ENCODE results near the gene JAZF1. TPM values are rescaled to one million over a fixed set of nuclear protein-coding genes. Genes with fewer than 3 reads are reported as not detected.

The JAZF1 gene
- total RNA-seq, 1 donor from 2014 or later = 6.4 TPM

- H3K9me3 Mint-ChIP-seq (ENCODE audit: low read depth) = no peaks in the 10 kb centered on the region
- H3K4me3 Mint-ChIP-seq (ENCODE audit: low read depth) = no peak overlapping the region
- TF ChIP-seq CTCF (IDR thresholded peaks at IDR 0.05; ENCODE audit: unreplicated experiment) = no peak
- no peak for DNase-seq (ENCODE audit: low spot score, unreplicated experiment)
- no peak overlapping the region for H3K27ac Mint-ChIP-seq
- peaks cover 1% of the 10 kb centered on the region for H3K36me3 Mint-ChIP-seq (ENCODE audit: insufficient read depth)
- H3K27me3 Mint-ChIP-seq = no peaks in the 10 kb centered on the region
- H3K4me1 Mint-ChIP-seq (ENCODE audit: low read depth) = no peaks in the 10 kb centered on the region
Observed at GRCh38 chr7:27843584-27844305, 336.9 kb downstream of the JAZF1 start.

DNA sequence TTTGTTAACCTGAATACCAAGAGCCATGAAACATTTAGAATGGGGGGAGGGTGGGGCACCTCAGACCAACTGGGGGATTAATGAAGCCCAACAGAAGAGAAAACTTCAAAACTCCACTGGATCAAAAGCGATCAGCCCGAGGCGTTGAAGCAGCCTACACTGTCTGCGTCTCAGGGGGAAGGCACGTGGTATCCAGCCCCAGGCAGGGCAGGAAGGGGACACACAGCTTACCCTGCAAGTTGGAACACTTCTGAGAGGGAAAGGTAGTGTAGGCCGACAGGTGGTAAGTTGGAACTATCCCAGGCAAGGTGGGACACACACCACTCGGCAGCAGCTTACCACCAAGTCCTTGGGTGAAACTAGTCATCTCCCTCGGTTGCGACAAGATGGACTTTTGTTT is 337.7 kb downstream of the JAZF1 start:
- TF ChIP-seq CTCF (IDR thresholded peaks at IDR 0.05; ENCODE audit: unreplicated experiment) = no peak
- Mint-ChIP-seq H3K4me1 (ENCODE audit: low read depth) (no peaks in the 10 kb centered on the region), H3K27me3 (no peaks in the 10 kb centered on the region), H3K4me3 (ENCODE audit: low read depth) (no peak overlapping the region), H3K36me3 (ENCODE audit: insufficient read depth) (peaks cover 2% of the 10 kb centered on the region), H3K9me3 (ENCODE audit: low read depth) (no peaks in the 10 kb centered on the region), H3K27ac (no peak overlapping the region)
- no peak for DNase-seq (ENCODE audit: low spot score, unreplicated experiment)

DNA sequence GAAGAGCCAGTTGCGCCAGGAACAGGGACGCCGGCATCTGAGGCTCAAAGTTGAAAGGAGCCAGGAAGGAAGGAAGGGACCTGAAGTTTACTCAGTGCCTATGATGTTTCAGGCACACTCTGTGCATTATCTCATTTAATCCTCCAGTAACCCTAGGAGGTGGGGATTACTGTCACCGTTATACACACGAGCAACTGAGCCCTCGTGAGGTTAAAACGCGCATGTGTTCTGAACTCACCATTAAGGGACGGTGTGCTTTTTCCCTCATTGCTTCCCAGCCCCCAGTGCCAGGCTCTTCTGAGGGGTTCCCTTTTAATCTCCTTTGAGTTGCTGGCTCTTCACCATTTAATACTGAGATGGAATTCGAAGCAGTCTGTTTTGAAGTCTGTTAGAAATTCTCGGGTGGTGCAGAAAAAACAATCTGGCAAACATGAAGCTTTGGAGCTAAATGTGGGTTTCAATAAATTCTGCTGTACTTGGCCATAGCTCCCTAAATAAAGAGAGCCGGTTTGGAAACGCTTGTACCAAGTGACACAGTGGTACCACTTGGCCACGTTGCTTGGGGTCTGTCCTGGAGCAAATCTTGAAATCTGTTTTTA is 338.4 kb downstream of the JAZF1 start:
- Mint-ChIP-seq H3K27ac (no peak overlapping the region), H3K36me3 (ENCODE audit: insufficient read depth) (peaks cover 2% of the 10 kb centered on the region), H3K4me3 (ENCODE audit: low read depth) (no peak overlapping the region)

DNA sequence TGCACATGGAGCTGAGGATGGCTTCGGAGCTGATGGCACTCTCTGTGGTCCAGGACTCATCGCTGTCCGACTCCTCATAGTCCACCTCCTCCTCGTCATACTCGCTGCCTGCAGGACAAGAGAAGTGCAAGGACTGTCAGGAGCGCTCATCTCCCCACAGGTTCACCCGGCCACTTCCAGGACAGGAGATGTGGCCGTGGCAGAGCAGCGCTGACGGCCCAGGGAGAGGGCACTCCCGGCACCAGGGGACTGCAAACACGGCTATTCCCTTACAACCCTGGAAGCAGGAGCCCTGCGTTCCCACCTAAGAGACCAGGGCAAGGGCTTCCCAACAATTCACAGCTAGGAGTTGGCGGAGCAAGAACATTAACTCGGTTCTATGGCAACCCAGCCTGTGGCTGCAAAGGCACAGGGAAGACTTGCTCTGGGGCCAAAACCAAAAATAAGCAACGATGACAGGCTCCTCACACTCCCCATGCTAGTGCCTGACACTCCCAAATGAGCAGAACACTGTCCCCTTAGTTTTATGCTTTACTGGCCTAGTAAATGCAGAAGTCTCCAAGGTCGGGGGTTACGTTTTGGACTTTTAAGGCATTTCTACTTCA is 339.7 kb downstream of the JAZF1 start:
- Mint-ChIP-seq H3K36me3 (ENCODE audit: insufficient read depth) (peaks cover 3% of the 10 kb centered on the region), H3K4me1 (ENCODE audit: low read depth) (peaks cover 1% of the 10 kb centered on the region), H3K27ac (no peak overlapping the region), H3K4me3 (ENCODE audit: low read depth) (no peak overlapping the region), H3K27me3 (no peaks in the 10 kb centered on the region), H3K9me3 (ENCODE audit: low read depth) (no peaks in the 10 kb centered on the region)
- TF ChIP-seq CTCF (IDR thresholded peaks at IDR 0.05; ENCODE audit: unreplicated experiment) = no peak
- DNase-seq (ENCODE audit: low spot score, unreplicated experiment) = no peak

More for the DNA sequence above, 338.4 kb downstream of the JAZF1 start:
- no peak for TF ChIP-seq CTCF (IDR thresholded peaks at IDR 0.05; ENCODE audit: unreplicated experiment)
- H3K27me3 Mint-ChIP-seq = no peaks in the 10 kb centered on the region
- H3K4me1 Mint-ChIP-seq (ENCODE audit: low read depth) = no peaks in the 10 kb centered on the region
- H3K9me3 Mint-ChIP-seq (ENCODE audit: low read depth) = no peaks in the 10 kb centered on the region
- no peak for DNase-seq (ENCODE audit: low spot score, unreplicated experiment)

DNA sequence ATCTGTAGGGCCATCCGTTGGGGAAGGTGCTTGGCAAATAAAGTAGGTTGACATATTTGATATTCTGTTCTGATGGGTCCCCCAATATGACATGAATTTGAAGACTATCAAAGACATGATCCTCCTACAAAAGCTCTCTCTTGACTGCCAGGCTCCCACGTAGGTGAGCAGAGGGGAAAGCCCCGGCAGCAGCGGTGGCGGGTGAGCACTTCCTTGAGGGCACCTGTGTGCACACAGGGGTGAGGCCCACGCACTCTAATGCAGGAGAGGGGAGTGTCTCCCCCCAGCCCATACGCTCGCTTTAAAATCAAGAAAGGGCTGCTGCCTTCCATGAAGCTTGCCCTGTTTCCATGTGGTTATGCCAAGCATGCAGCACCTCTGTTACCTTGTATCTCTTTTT is 340.3 kb downstream of the JAZF1 start:
- peaks cover 3% of the 10 kb centered on the region for H3K4me1 Mint-ChIP-seq (ENCODE audit: low read depth)
- no peak for DNase-seq (ENCODE audit: low spot score, unreplicated experiment)
- H3K4me3 Mint-ChIP-seq (ENCODE audit: low read depth) = no peak overlapping the region
- H3K9me3 Mint-ChIP-seq (ENCODE audit: low read depth) = no peaks in the 10 kb centered on the region
- TF ChIP-seq CTCF (IDR thresholded peaks at IDR 0.05; ENCODE audit: unreplicated experiment) = no peak
- no peak overlapping the region for H3K27ac Mint-ChIP-seq
- H3K36me3 Mint-ChIP-seq (ENCODE audit: insufficient read depth) = peaks cover 3% of the 10 kb centered on the region
- H3K27me3 Mint-ChIP-seq = no peaks in the 10 kb centered on the region

All from progenitor cell of endocrine pancreas (in vitro differentiated cells).